Activated CD4-positive, alpha-beta T cell treated with anti-CD3 and anti-CD28 coated beads for 36 hours (primary cell): ENCODE results near the gene ACSS2. TPM values are rescaled to one million over a fixed set of nuclear protein-coding genes. Genes with fewer than 3 reads are reported as not detected.
"Not testable (repeated sequence)": the region's sequence is repeated elsewhere in the genome, so short reads cannot be mapped to it uniquely, and the experiment has no call there.

Experiments
- ATAC-seq: fragments of 200-7000 bp; cut with Tn5 transposase; one replicate; pipeline ENCODE4 v1.10.0; 2021; ENCODE audit warnings: mild to moderate bottlenecking, moderate library complexity
- CTCF ChIA-PET: fragments of 350-600 bp; sonication (Branson Sonifier 250); formaldehyde crosslinking; loops from one replicate; lab custom pipeline; 2021; ENCODE audit warnings: antibody characterized with exemption; lab: Charles Lee
- POLR2A ChIA-PET: fragments of 350-600 bp; sonication (Branson Sonifier 250); formaldehyde crosslinking; loops from one replicate; lab custom pipeline; 2021; ENCODE audit warnings: antibody characterized with exemption, inconsistent platforms; lab: Charles Lee
- DNase-seq: peaks from one replicate; pipeline ENCODE4 v3.0.0-alpha.2; 2020
- H3K27ac Mint-ChIP-seq: one replicate; pipeline ENCODE4 v1.8.0; 2021; ENCODE audit warnings: mixed read lengths
- H3K27me3 Mint-ChIP-seq: one replicate; pipeline ENCODE4 v1.8.0; 2021; ENCODE audit warnings: mixed read lengths
- H3K36me3 Mint-ChIP-seq: one replicate; pipeline ENCODE4 v1.8.0; 2021; ENCODE audit warnings: low read depth, mixed read lengths
- H3K4me1 Mint-ChIP-seq: one replicate; pipeline ENCODE4 v1.8.0; 2021; ENCODE audit warnings: mixed read lengths
- H3K4me3 Mint-ChIP-seq: one replicate; pipeline ENCODE4 v1.8.0; 2021; ENCODE audit warnings: mild to moderate bottlenecking, moderate library complexity, mixed read lengths
- H3K9me3 Mint-ChIP-seq: one replicate; pipeline ENCODE4 v1.8.0; 2021; ENCODE audit warnings: low read depth, mixed read lengths
- intact Hi-C, 2 experiments: fragments of 100-400 bp; cut with DNase I in 1 of 2; cut with micrococcal nuclease in 1 of 2; formaldehyde crosslinking; loops; one replicate each; pipeline versions ENCODE4 v1.14.2 to v1.15.1; 2022 to 2024; cut with DNase I, micrococcal nuclease
- total RNA-seq, 2 experiments: library from RNA; stranded (reverse); gene quantifications; one replicate each; pipeline ENCODE4 v1.2.3, GENCODE V29; 2021

ACSS2 gene
- total RNA-seq, 2 experiments from 2014 or later = 29.9 to 35.1 TPM

- Mint-ChIP-seq H3K4me1 (peaks cover 56% of the 10 kb centered on the region), H3K27ac (peak overlapping the region; percentile 79), H3K27me3 (no peaks in the 10 kb centered on the region), H3K4me3 (peak overlapping the region; percentile 79), H3K9me3 (no peaks in the 10 kb centered on the region), H3K36me3 (no peaks in the 10 kb centered on the region)
- POLR2A ChIA-PET = interaction anchor here (1.2 kb wide), 1 partner anchor 82 kb away, joined by 4 read pairs; the partner anchor contains the start of genes GSS and MYH7B
- CTCF ChIA-PET = interaction anchor here (0.6 to 7.9 kb wide), 19 partner anchors 10 to 273 kb away, joined by 3 to 78 read pairs (median 3); partner anchors contain the start of genes EDEM2, GSS and MYH7B
- DNase-seq (no peak), ATAC-seq (no peak)
- intact Hi-C loops = loop anchor here (1.0 to 10.0 kb wide), 5 partner anchors 39 to 871 kb away; partner anchors contain the start of genes NCOA6 (in 1 of the 2), RBM39 (in 1 of the 2) and UQCC1 (in 1 of the 2)
Observed at GRCh38 chr20:34873583-34874093, 2.8 kb upstream of the ACSS2 start.

- peaks cover 57% of the 10 kb centered on the region for H3K4me1 Mint-ChIP-seq
- H3K4me3 Mint-ChIP-seq = peak overlapping the region; percentile 32
- intact Hi-C loops = loop anchor here (1.0 to 10.0 kb wide), 4 partner anchors 44 to 871 kb away; partner anchors contain the start of genes NCOA6 (in 1 of the 2), RBM39 (in 1 of the 2) and UQCC1 (in 1 of the 2)
- no peaks in the 10 kb centered on the region for H3K27me3 Mint-ChIP-seq
- POLR2A ChIA-PET = interaction anchor here (1.2 kb wide), 1 partner anchor 82 kb away, joined by 4 read pairs; the partner anchor contains the start of genes GSS and MYH7B
- CTCF ChIA-PET = interaction anchor here (0.6 to 7.9 kb wide), 17 partner anchors 9 to 222 kb away, joined by 3 to 78 read pairs (median 3); partner anchors contain the start of genes GSS and MYH7B
- H3K27ac Mint-ChIP-seq = no peak overlapping the region
- no peaks in the 10 kb centered on the region for H3K9me3 Mint-ChIP-seq
- H3K36me3 Mint-ChIP-seq = no peaks in the 10 kb centered on the region
- peak; percentile 27 for ATAC-seq
- DNase-seq = peak; percentile 82
Observed at GRCh38 chr20:34874094-34874654, 2.2 kb upstream of the ACSS2 start.

- H3K4me3 Mint-ChIP-seq = peak overlapping the region; percentile 90
- CTCF ChIA-PET = interaction anchor here (0.6 to 7.9 kb wide), 12 partner anchors 15 to 209 kb away, joined by 3 to 78 read pairs (median 4); partner anchors contain the start of genes GSS and MYH7B
- peak; percentile 86 for ATAC-seq
- POLR2A ChIA-PET = interaction anchor here (0.6 to 1.0 kb wide), 4 partner anchors 80 to 286 kb away, joined by 3 to 4 read pairs (median 3); partner anchors contain the start of genes GSS and MYH7B
- no peak for DNase-seq
- intact Hi-C loops = loop anchor here (1.0 to 10.0 kb wide), 14 partner anchors 15 to 883 kb away; partner anchors contain the start of genes GSS (in 2 of the 2), MYH7B (in 2 of the 2), TRPC4AP (in 2 of the 2) and AHCY (in 1 of the 2)
- no peaks in the 10 kb centered on the region for H3K27me3 Mint-ChIP-seq
- no peaks in the 10 kb centered on the region for H3K9me3 Mint-ChIP-seq
- H3K4me1 Mint-ChIP-seq = peaks cover 57% of the 10 kb centered on the region
- no peaks in the 10 kb centered on the region for H3K36me3 Mint-ChIP-seq
- peak overlapping the region; percentile 85 for H3K27ac Mint-ChIP-seq
Observed at GRCh38 chr20:34875642-34876405, 588 bp upstream of the ACSS2 start.

GRCh38 chr20:34880215-34880850 lies 3.9 kb downstream of the ACSS2 start:
- peaks cover 16% of the 10 kb centered on the region for H3K36me3 Mint-ChIP-seq
- POLR2A ChIA-PET = interaction anchor here (0.7 kb wide), 1 partner anchor 12 kb away, joined by 7 read pairs; no protein-coding TSS in a partner anchor
- ATAC-seq = no peak
- H3K4me3 Mint-ChIP-seq = no peak overlapping the region
- DNase-seq = no peak
- CTCF ChIA-PET = interaction anchor here (0.6 to 1.8 kb wide), 4 partner anchors 8 to 73 kb away, joined by 3 to 6 read pairs (median 3); no protein-coding TSS in a partner anchor
- H3K27me3 Mint-ChIP-seq = no peaks in the 10 kb centered on the region
- H3K27ac Mint-ChIP-seq = no peak overlapping the region
- intact Hi-C loops = no loop called here
- no peaks in the 10 kb centered on the region for H3K9me3 Mint-ChIP-seq
- peaks cover 30% of the 10 kb centered on the region for H3K4me1 Mint-ChIP-seq

GRCh38 chr20:34880971-34881370 lies 4.6 kb downstream of the ACSS2 start:
- intact Hi-C loops = not testable (repeated sequence)

GRCh38 chr20:34881689-34882088 lies 5.3 kb downstream of the ACSS2 start:
- Mint-ChIP-seq H3K36me3 (peaks cover 16% of the 10 kb centered on the region), H3K9me3 (no peaks in the 10 kb centered on the region), H3K27ac (no peak overlapping the region), H3K27me3 (no peaks in the 10 kb centered on the region), H3K4me3 (no peak overlapping the region), H3K4me1 (peaks cover 21% of the 10 kb centered on the region)
- POLR2A ChIA-PET = no interaction called here
- intact Hi-C loops = no loop called here
- DNase-seq (no peak), ATAC-seq (no peak)
- CTCF ChIA-PET = no interaction called here

More at GRCh38 chr20:34880971-34881370, 4.6 kb downstream of the ACSS2 start:
- ATAC-seq, H3K27me3 Mint-ChIP-seq, H3K9me3 Mint-ChIP-seq, DNase-seq, H3K27ac Mint-ChIP-seq, H3K4me3 Mint-ChIP-seq: not testable (repeated sequence)
- POLR2A ChIA-PET = interaction anchor here (0.7 kb wide), 1 partner anchor 12 kb away, joined by 7 read pairs; no protein-coding TSS in a partner anchor
- H3K36me3 Mint-ChIP-seq = peaks cover 16% of the 10 kb centered on the region
- CTCF ChIA-PET = interaction anchor here (1.8 kb wide), 1 partner anchor 9 kb away, joined by 6 read pairs; no protein-coding TSS in a partner anchor
- H3K4me1 Mint-ChIP-seq = peaks cover 24% of the 10 kb centered on the region

- no peaks in the 10 kb centered on the region for H3K9me3 Mint-ChIP-seq
- POLR2A ChIA-PET = no interaction called here
- DNase-seq (no peak), ATAC-seq (peak; percentile 64)
- no peaks in the 10 kb centered on the region for H3K27me3 Mint-ChIP-seq
- peaks cover 16% of the 10 kb centered on the region for H3K4me1 Mint-ChIP-seq
- intact Hi-C loops = no loop called here
- CTCF ChIA-PET = interaction anchor here (0.6 to 2.3 kb wide), 4 partner anchors 9 to 1429 kb away, joined by 3 to 8 read pairs (median 4); no protein-coding TSS in a partner anchor
- H3K4me3 Mint-ChIP-seq = no peak overlapping the region
- peak overlapping the region; percentile 40 for H3K27ac Mint-ChIP-seq
- H3K36me3 Mint-ChIP-seq = peaks cover 19% of the 10 kb centered on the region
Observed at GRCh38 chr20:34883087-34883688, 6.8 kb downstream of the ACSS2 start.

- POLR2A ChIA-PET = no interaction called here
- Mint-ChIP-seq H3K4me3 (no peak overlapping the region), H3K27ac (peak overlapping the region; percentile 2), H3K4me1 (peaks cover 20% of the 10 kb centered on the region), H3K9me3 (no peaks in the 10 kb centered on the region), H3K36me3 (peaks cover 19% of the 10 kb centered on the region), H3K27me3 (no peaks in the 10 kb centered on the region)
- no peak for DNase-seq
- ATAC-seq = no peak
- intact Hi-C loops = no loop called here
- CTCF ChIA-PET = interaction anchor here (2.3 kb wide), 1 partner anchor 9 kb away, joined by 8 read pairs; no protein-coding TSS in a partner anchor
Observed at GRCh38 chr20:34883809-34884208, 7.4 kb downstream of the ACSS2 start.

GRCh38 chr20:34884260-34884659 lies 7.8 kb downstream of the ACSS2 start:
- Mint-ChIP-seq H3K36me3 (peaks cover 19% of the 10 kb centered on the region), H3K4me1 (peaks cover 18% of the 10 kb centered on the region), H3K27ac (no peak overlapping the region), H3K4me3 (no peak overlapping the region), H3K27me3 (no peaks in the 10 kb centered on the region), H3K9me3 (no peaks in the 10 kb centered on the region)
- intact Hi-C loops = no loop called here
- ChIA-PET POLR2A (no interaction called here), CTCF (interaction anchor here (2.3 kb wide), 1 partner anchor 10 kb away, joined by 8 read pairs; no protein-coding TSS in a partner anchor)
- no peak for ATAC-seq
- no peak for DNase-seq

- H3K4me1 Mint-ChIP-seq = peaks cover 33% of the 10 kb centered on the region
- no peak for ATAC-seq
- no peak overlapping the region for H3K4me3 Mint-ChIP-seq
- no peaks in the 10 kb centered on the region for H3K27me3 Mint-ChIP-seq
- no peaks in the 10 kb centered on the region for H3K9me3 Mint-ChIP-seq
- H3K36me3 Mint-ChIP-seq = peaks cover 21% of the 10 kb centered on the region
- CTCF ChIA-PET = interaction anchor here (0.9 to 1.3 kb wide), 2 partner anchors 12 to 55 kb away, joined by 3 to 4 read pairs; no protein-coding TSS in a partner anchor
- DNase-seq = no peak
- POLR2A ChIA-PET = no interaction called here
- intact Hi-C loops = no loop called here
- H3K27ac Mint-ChIP-seq = no peak overlapping the region
Observed at GRCh38 chr20:34886122-34886521, 9.7 kb downstream of the ACSS2 start.
